Measurements from ENCODE around the gene UCK2.

UCK2 gene

DNA sequence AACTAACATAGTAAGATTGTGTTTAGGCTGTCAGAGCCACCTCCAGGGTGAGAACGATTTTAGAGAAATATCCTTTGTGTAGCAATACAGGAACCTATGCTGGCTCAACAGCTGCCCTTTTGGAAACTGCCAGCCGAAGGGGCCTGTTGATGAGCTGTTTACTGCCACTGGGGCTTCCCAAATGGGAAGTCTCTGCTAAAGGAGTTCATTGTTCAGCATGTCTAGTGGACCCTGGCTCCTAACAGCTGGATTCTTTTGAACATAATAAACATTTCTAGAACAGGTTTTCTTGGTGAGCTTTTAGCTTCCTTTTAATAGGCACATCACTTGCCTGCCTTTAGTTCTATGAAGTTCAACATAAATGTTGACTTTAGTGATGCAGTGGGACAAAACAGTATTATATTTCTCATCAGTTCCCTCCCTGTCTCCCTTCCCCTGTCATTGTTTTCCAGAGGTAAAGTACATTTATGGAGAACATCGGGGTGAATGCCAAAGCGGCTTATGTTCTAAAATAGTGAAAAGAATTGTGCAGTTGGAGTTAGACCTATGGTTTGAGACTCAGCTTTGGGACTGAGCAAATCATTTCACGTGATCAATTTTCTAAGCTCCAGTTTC is 57.4 kb downstream of the UCK2 start:
- Histone ChIP-seq H3K4me2 (ENCODE audit: low read length) (no peak overlapping the region), H3K4me1 (no peaks in the 10 kb centered on the region), H3K36me3 (ENCODE audit: control insufficient read depth, insufficient read depth, low read length) (no peaks in the 10 kb centered on the region), H3K9ac (no peak overlapping the region), H3K27me3 (ENCODE audit: control insufficient read depth, insufficient read depth, low read length) (no peaks in the 10 kb centered on the region), H2AFZ (no peak overlapping the region), H3K4me3 (ENCODE audit: low read depth, low read length) (no peak overlapping the region), H3K9me3 (ENCODE audit: control insufficient read depth, low read length) (no peaks in the 10 kb centered on the region), H3K27ac (no peak overlapping the region), H3K79me2 (no peaks in the 10 kb centered on the region)
- TF ChIP-seq CTCF (IDR thresholded peaks at IDR 0.05): no peak

DNA sequence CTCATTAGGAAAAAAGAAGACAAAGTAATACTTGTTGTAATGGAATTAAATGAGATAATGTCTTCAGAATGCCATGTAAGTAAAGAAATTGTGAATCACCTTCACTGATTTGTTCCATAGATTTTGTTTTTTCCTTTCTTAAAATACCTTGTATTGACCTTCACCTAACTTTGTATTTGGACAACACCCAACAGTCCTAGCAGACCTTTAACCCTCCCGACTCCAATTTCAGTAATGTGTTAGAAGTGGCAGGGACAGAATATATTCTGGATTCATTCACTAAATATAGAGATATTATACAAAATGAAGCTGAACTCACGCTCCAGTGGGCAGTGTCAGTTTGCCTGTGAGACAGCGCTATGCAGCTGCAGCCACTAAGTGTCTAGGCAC is 57.9 kb downstream of the UCK2 start:
- Histone ChIP-seq H3K4me2 (ENCODE audit: low read length) (no peak overlapping the region), H3K27me3 (ENCODE audit: control insufficient read depth, insufficient read depth, low read length) (no peaks in the 10 kb centered on the region), H3K4me1 (no peaks in the 10 kb centered on the region), H3K9me3 (ENCODE audit: control insufficient read depth, low read length) (no peaks in the 10 kb centered on the region), H2AFZ (no peak overlapping the region), H3K4me3 (ENCODE audit: low read depth, low read length) (no peak overlapping the region), H3K9ac (no peak overlapping the region), H3K36me3 (ENCODE audit: control insufficient read depth, insufficient read depth, low read length) (no peaks in the 10 kb centered on the region), H3K79me2 (no peaks in the 10 kb centered on the region), H3K27ac (no peak overlapping the region)
- no peak for TF ChIP-seq CTCF (IDR thresholded peaks at IDR 0.05)

GRCh38 chr1:165886193-165886592 is 58.8 kb downstream of the UCK2 start:
- no peaks in the 10 kb centered on the region for H3K4me1 ChIP-seq
- no peak overlapping the region for H3K9ac ChIP-seq
- no peaks in the 10 kb centered on the region for H3K36me3 ChIP-seq (ENCODE audit: control insufficient read depth, insufficient read depth, low read length)
- H2AFZ ChIP-seq: no peak overlapping the region
- no peaks in the 10 kb centered on the region for H3K27me3 ChIP-seq (ENCODE audit: control insufficient read depth, insufficient read depth, low read length)
- no peak overlapping the region for H3K4me3 ChIP-seq (ENCODE audit: low read depth, low read length)
- H3K27ac ChIP-seq: no peak overlapping the region
- no peaks in the 10 kb centered on the region for H3K79me2 ChIP-seq
- H3K4me2 ChIP-seq (ENCODE audit: low read length): no peak overlapping the region
- TF ChIP-seq CTCF (IDR thresholded peaks at IDR 0.05): no peak
- H3K9me3 ChIP-seq (ENCODE audit: control insufficient read depth, low read length): no peaks in the 10 kb centered on the region

DNA sequence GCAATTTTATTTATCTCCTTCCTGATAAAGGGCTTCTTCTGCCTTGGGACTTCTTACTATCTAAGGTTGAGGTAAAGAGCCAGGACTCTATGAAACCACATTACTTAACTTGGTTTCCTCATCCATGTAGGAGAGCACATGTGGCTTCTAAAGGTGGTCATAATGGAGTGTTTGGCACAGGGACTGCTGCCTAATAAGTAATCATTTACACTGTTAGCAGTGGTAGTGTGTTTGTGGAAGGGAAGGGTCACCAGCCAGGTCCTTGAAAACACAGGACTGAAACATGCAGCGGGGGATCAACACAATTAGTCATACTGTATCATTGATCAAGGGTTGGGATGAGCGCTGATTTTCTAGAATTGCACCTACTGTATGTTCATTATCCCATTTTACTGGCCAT is 59.6 kb downstream of the UCK2 start:
- no peak overlapping the region for H3K27ac ChIP-seq
- H3K4me1 ChIP-seq: no peaks in the 10 kb centered on the region

More for the DNA sequence above, 59.6 kb downstream of the UCK2 start:
- H2AFZ ChIP-seq: no peak overlapping the region
- no peak for TF ChIP-seq CTCF (IDR thresholded peaks at IDR 0.05)
- no peaks in the 10 kb centered on the region for H3K9me3 ChIP-seq (ENCODE audit: control insufficient read depth, low read length)
- H3K4me3 ChIP-seq (ENCODE audit: low read depth, low read length): no peak overlapping the region
- no peaks in the 10 kb centered on the region for H3K27me3 ChIP-seq (ENCODE audit: control insufficient read depth, insufficient read depth, low read length)
- H3K79me2 ChIP-seq: no peaks in the 10 kb centered on the region
- H3K36me3 ChIP-seq (ENCODE audit: control insufficient read depth, insufficient read depth, low read length): no peaks in the 10 kb centered on the region
- H3K4me2 ChIP-seq (ENCODE audit: low read length): no peak overlapping the region
- H3K9ac ChIP-seq: no peak overlapping the region

Data from parathyroid adenoma (tissue), 2 donors.